HFFc6 (cell line): ENCODE measurements around the gene VCP. TPM values are rescaled to one million over a fixed set of nuclear protein-coding genes. Genes with fewer than 3 reads are reported as not detected.
A peak's percentile ranks its signal among the peaks of the same experiment; 100 is the strongest.

Experiments
- DNase-seq: peaks from one replicate; pipeline ENCODE4 v3.0.0-alpha.2; 2018
- H3K27ac Mint-ChIP-seq: 2 replicates; pipeline ENCODE4 v1.8.0; 2020; ENCODE audit warnings: mild to moderate bottlenecking, mixed read lengths
- H3K27me3 Mint-ChIP-seq: 2 replicates; pipeline ENCODE4 v1.8.0; 2021; ENCODE audit warnings: mild to moderate bottlenecking, moderate library complexity, mixed read lengths; ENCODE audit not compliant: insufficient read depth
- H3K36me3 Mint-ChIP-seq: 2 replicates; pipeline ENCODE4 v1.8.0; 2021; ENCODE audit warnings: low read depth, mixed read lengths
- H3K4me1 Mint-ChIP-seq: 2 replicates; pipeline ENCODE4 v1.8.0; 2020; ENCODE audit warnings: low read depth, mixed read lengths
- H3K4me3 Mint-ChIP-seq: 2 replicates; pipeline ENCODE4 v1.8.0; 2020; ENCODE audit warnings: mild to moderate bottlenecking, moderate library complexity, mixed read lengths
- H3K9me3 Mint-ChIP-seq: 2 replicates; pipeline ENCODE4 v1.8.0; 2020; ENCODE audit warnings: mild to moderate bottlenecking, mixed read lengths
- CTCF ChIP-seq: fragments of 200-600 bp; sonication (generic); IDR thresholded peaks from 2 replicates; pipeline ENCODE4 v1.5.0; 2021; ENCODE audit warnings: antibody characterized with exemption, mild to moderate bottlenecking
- total RNA-seq, 6 experiments: library from RNA; stranded (reverse); fragmentation: NEBNext Ultra II Directional; extraction: Animal tissue kit (Norgen Biotek cat#: 25700); gene quantifications; 2 replicates in 1 of 6; 3 replicates in 5 of 6; pipeline ENCODE4 v1.2.3, GENCODE V29; 2021

Gene VCP
- total RNA-seq, 6 experiments from 2014 or later = 324 to 457 (median 374) TPM

GRCh38 chr9:35033101-35033500 is 39.3 kb downstream of the VCP start:
- no peak overlapping the region for H3K4me3 Mint-ChIP-seq
- TF ChIP-seq CTCF = no peak
- no peak for DNase-seq
- peaks cover 25% of the 10 kb centered on the region for H3K9me3 Mint-ChIP-seq
- H3K4me1 Mint-ChIP-seq = peaks cover 16% of the 10 kb centered on the region
- peaks cover 1% of the 10 kb centered on the region; the same call in 1 of the 2 replicates for H3K27me3 Mint-ChIP-seq
- peaks cover 52% of the 10 kb centered on the region for H3K36me3 Mint-ChIP-seq
- no peak overlapping the region for H3K27ac Mint-ChIP-seq

GRCh38 chr9:35029852-35030251 is 42.6 kb downstream of the VCP start:
- Mint-ChIP-seq H3K27me3 (peaks cover 1% of the 10 kb centered on the region; the same call in 1 of the 2 replicates), H3K36me3 (peaks cover 55% of the 10 kb centered on the region), H3K4me1 (peaks cover 37% of the 10 kb centered on the region), H3K4me3 (no peak overlapping the region), H3K27ac (no peak overlapping the region), H3K9me3 (peaks cover 28% of the 10 kb centered on the region)
- DNase-seq = no peak
- no peak for TF ChIP-seq CTCF

GRCh38 chr9:35029241-35029640 is 43.2 kb downstream of the VCP start:
- peaks cover 28% of the 10 kb centered on the region for H3K9me3 Mint-ChIP-seq
- TF ChIP-seq CTCF = no peak
- no peak overlapping the region for H3K4me3 Mint-ChIP-seq
- H3K27me3 Mint-ChIP-seq = peaks cover 1% of the 10 kb centered on the region; the same call in 1 of the 2 replicates
- H3K27ac Mint-ChIP-seq = no peak overlapping the region
- DNase-seq = no peak
- H3K36me3 Mint-ChIP-seq = peaks cover 60% of the 10 kb centered on the region
- H3K4me1 Mint-ChIP-seq = peaks cover 43% of the 10 kb centered on the region

GRCh38 chr9:35028341-35028740 is 44.1 kb downstream of the VCP start:
- peaks cover 28% of the 10 kb centered on the region for H3K9me3 Mint-ChIP-seq
- H3K27ac Mint-ChIP-seq = no peak overlapping the region
- peak; percentile 16 for DNase-seq
- H3K4me3 Mint-ChIP-seq = no peak overlapping the region
- peaks cover 68% of the 10 kb centered on the region for H3K36me3 Mint-ChIP-seq
- H3K4me1 Mint-ChIP-seq = peaks cover 43% of the 10 kb centered on the region
- TF ChIP-seq CTCF = no peak
- peaks cover 1% of the 10 kb centered on the region; the same call in 1 of the 2 replicates for H3K27me3 Mint-ChIP-seq

- H3K36me3 Mint-ChIP-seq = peaks cover 64% of the 10 kb centered on the region
- no peak overlapping the region for H3K4me3 Mint-ChIP-seq
- H3K4me1 Mint-ChIP-seq = peaks cover 43% of the 10 kb centered on the region
These were observed 44.6 kb downstream of the VCP start for GRCh38 chr9:35027860-35028259.

More at GRCh38 chr9:35027860-35028259, 44.6 kb downstream of the VCP start:
- DNase-seq = no peak
- Mint-ChIP-seq H3K27ac (no peak overlapping the region), H3K9me3 (peaks cover 28% of the 10 kb centered on the region), H3K27me3 (peaks cover 1% of the 10 kb centered on the region; the same call in 1 of the 2 replicates)
- no peak for TF ChIP-seq CTCF
